GM18519 (cell line): ENCODE results near the gene NPM1.
"Not testable (repeated sequence)": the region's sequence is repeated elsewhere in the genome, so short reads cannot be mapped to it uniquely, and the experiment has no call there.

ENCODE experiments used
- ATAC-seq: cut with Tn5 transposase; IDR thresholded peaks from one replicate; pipeline ENCODE4 v1.9.1; 2021; ENCODE audit warnings: mild to moderate bottlenecking, moderate library complexity; ENCODE audit not compliant: unreplicated experiment, low FRiP score

The NPM1 gene

DNA sequence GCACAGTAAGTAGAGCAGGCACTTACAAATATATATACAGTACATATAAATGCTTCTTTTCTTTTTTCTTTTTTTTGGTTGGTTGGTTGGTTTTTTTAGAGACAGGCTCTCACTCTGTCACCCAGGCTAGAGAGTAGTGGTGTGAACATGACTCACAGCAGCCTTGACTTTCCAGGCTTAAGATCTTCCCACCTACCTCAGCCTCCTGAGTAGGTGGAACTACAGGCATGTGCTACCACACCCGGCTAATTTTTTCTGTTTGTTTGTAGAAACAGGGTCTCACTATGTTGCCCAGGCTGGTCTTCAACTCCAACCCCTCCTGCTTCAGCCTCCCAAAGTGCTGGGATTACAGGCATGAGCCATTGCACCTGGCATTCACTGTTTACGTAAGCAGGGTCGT lies 2.6 kb upstream of the NPM1 start:
- not testable (repeated sequence) for ATAC-seq

- ATAC-seq = no peak
Observed at GRCh38 chr5:171386006-171386671, 1.5 kb upstream of the NPM1 start.

DNA sequence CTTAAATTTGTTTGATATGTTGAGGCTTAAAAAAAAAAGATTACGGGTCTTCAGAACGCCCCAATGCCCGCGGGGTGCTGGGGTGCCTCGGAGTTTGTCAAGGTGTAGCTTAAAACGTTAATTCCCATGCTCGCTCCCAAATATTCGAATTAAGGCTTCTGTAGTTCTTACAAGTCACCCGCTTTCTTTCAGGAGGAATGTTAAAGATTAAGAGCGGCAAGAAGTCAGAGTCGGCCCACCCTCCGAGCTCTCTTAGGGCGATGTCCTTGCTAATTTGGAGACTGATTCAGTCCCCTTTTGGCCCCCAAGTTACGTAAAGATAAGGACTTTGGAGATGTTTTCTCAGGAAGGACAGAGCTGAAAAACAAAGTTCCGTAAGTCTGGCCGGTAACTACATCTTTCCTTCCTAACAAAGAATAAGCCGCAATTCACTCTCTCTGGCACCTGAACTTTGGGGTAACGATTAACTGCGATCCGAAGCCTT lies 746 bp upstream of the NPM1 start:
- ATAC-seq = no peak

- ATAC-seq = peak; percentile 25
Observed at GRCh38 chr5:171387970-171388815, 544 bp downstream of the NPM1 start.

DNA sequence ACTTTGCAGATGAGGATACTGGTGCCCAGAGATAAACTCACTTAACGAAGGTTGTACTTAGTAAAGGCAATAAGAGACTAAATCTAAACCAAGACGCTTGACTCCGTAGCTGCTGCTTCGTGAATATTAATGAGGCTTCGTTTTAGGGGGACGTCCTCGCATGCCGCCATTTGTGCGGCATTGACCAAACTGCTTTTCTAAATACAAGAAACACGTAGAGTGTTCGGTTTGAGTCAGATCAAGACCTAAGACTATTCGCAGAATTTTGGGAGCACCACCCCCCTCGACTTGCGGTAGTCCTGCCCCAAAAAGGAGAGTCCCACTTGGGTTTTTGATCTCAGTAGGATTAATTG lies 1.1 kb downstream of the NPM1 start:
- no peak for ATAC-seq

- ATAC-seq = no peak
Observed at GRCh38 chr5:171390883-171391677, 3.4 kb downstream of the NPM1 start.

DNA sequence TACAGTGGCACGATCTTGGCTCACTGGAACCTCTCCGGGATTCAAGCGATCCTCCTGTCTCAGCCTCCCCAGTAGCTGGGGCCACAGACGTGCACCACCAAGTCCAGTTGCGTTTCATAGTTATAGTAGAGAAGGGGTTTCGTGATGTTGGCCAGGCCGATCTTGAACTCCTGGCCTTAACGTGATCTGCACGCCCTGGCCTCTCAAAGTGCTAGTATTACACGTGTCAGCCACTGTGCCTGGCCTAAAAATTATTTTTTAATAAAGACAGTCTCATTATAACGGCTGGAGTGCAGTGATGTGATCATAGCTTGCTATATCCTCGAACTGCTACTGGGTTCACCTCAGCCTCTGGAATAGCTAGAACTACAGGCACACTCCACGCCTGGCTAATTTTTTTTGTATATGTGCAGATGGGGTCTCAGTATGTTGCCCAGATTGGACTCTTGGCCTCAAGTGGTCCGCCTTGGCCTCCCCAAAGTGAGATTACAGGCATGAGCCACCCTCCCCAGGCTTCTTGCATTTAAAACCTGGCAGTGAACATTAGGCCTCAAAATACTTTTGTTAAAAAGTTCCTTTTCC lies 4.4 kb downstream of the NPM1 start:
- no peak for ATAC-seq

GRCh38 chr5:171392585-171393159 lies 5.0 kb downstream of the NPM1 start:
- no peak for ATAC-seq

DNA sequence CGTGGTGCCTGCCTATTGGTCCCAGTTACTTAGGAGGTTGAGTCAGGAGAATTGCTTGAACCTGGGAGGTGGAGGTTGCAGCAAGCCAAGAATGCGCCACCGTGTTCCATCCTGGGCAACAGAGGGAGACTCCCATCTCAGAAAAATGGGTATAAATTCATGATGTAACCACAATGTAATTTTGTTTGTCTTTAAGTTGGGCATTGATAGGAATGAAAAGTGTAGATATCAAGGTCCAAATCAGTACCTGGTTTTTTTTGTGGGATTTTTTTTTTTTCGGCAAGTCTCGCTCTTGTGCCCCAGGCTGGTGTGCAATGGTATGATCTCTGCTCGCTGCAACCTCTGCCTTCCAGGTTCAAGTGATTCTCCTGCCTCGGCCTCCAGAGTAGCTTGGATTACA lies 7.4 kb downstream of the NPM1 start:
- ATAC-seq = no peak

- ATAC-seq = not testable (repeated sequence)
Observed at GRCh38 chr5:171396583-171396982, 8.9 kb downstream of the NPM1 start.

DNA sequence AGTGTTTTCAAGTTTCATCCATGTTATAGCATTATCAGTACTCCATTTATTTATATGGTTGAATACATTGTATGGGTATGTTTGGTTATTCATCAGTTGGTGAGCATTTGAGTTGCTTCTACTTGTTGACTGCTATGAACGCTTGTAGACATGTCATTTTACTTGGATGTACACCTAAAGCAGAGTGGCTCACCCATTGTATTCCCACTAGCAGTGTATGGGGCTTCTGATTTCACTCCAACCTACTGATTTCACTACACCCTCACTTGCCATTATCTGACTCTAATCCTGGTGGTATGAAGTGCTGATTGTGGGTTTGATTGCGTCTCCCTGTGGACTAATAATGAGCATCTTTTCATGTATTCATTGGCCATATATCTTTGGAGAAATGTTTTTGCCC lies 9.5 kb downstream of the NPM1 start:
- no peak for ATAC-seq

- no peak for ATAC-seq
Observed at GRCh38 chr5:171397599-171397998, 9.9 kb downstream of the NPM1 start.

GRCh38 chr5:171398660-171399059 lies 11.0 kb downstream of the NPM1 start:
- ATAC-seq = not testable (repeated sequence)

DNA sequence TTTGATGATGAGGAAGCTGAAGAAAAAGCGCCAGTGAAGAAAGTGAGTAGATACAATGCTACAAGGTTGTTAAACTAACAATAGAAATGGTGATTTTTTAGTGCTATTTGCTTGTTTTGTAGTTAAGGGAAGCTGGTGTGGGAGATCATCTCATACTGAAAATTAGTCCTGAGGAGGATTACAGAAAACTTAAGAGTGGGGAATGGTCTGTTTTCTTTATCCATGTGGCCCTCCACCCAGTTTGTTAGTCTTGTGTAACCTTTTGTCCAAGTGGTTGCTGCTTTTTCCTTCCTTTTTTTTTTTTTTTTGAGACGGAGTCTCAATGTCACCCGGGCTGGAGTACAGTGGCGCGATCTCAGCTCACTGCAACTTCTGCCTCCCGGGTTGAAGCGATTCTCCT lies 12.5 kb downstream of the NPM1 start:
- ATAC-seq = no peak

DNA sequence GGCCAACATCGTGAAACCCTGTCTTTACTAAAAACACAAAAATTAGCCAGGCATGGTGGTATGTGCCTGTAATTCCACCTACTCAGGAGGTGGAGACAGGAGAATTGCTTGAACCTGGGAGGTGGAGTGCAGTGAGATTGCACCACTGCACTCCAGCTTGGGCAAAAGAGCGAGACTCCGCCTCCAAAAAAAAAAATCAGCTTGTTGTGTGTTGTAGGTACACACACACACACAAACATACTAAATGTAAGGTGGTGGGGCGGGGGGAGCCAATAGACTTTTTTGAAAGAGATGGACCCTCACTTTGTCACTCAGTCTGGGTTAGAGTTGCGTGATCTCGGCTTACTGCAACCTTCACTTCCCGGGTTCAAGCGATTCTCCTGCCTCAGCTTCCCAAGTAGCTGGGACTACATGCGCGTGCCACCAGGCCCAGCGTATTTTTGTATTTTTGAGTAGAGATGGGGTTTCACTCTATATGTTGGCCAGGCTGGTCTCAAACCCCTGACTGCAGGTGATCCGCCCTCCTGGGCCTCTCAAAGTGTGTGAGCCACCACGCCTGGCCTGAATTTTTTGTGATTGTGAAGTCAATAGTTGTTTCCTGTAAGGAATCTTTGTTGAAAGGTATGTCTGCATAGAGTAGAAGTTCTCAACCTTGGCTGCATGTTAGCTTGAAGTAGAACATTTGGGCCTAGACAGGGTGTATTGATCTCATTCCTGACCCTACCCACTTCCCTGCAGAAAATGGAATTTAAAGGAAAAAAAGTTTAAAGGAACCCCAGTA lies 13.7 kb downstream of the NPM1 start:
- no peak for ATAC-seq

DNA sequence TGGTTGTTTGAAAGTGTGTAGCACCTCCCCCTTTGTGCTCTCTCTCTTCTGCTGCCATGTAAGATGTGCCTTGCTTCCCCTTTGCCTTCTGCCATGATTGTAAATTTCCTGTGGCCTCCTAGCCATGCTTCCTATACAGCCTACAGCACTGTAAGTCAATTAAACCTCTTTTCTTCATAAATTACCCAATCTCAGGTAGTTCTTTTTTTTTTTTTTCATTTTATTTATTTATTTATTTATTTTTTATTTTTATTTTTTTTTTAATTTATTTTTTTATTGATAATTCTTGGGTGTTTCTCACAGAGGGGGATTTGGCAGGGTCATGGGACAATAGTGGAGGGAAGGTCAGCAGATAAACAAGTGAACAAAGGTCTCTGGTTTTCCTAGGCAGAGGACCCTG lies 15.1 kb downstream of the NPM1 start:
- ATAC-seq = not testable (repeated sequence)

DNA sequence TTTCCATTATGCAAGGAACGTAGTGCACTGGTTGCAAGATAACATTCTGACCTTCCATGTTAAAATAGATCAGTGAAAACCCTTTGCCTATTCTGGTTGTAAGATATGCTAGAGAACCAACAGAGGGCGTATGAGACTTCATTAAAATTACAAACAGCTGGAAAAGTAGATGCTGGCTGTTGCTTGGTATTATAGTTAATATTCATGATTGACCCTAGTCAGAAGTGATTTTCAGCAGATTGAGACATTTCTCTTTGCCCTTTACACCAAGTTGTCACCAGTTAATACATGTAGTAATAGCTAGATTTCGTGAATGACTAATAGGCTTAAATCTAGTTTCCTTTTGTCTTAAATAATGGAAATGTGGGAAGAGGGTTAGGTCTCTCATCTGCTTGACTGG lies 18.0 kb downstream of the NPM1 start:
- ATAC-seq = no peak

DNA sequence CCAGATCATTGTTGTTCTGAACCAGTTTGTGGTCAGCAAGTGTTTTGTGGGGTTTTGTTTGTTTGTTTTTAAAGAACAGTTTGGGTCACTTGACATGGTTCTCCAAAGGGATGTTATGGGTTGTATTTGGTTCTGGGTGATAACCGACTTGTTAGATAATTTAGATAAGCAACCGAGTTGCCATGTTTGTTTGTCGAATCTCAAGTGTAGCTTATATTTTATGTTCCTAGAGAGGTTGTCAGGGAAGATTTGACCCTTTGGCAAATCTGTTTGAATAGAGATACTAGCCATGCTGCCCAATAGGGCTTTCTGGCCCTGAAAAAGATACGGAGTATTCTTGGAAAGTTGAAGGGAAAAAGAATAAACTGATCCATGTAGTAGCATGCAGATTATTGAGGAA lies 19.6 kb downstream of the NPM1 start:
- no peak for ATAC-seq
